IPS-18a (cell line): ENCODE measurements around the gene BCL7B.
A peak's percentile ranks its signal among the peaks of the same experiment; 100 is the strongest.
"Not testable (repeated sequence)": the region's sequence is repeated elsewhere in the genome, so short reads cannot be mapped to it uniquely, and the experiment has no call there.

ENCODE experiments used
- H3K27ac ChIP-seq: one replicate; pipeline ENCODE4 v1.5.1; 2013; ENCODE audit warnings: low read length
- H3K27me3 ChIP-seq: one replicate; pipeline ENCODE4 v1.6.1; 2013; ENCODE audit warnings: mild to moderate bottlenecking, low read length; ENCODE audit not compliant: control insufficient read depth, insufficient read depth
- H3K36me3 ChIP-seq: one replicate; pipeline ENCODE4 v1.6.1; 2013; ENCODE audit warnings: low read depth, low read length; ENCODE audit not compliant: control insufficient read depth
- H3K4me1 ChIP-seq: one replicate; pipeline ENCODE4 v1.6.1; 2013; ENCODE audit warnings: low read depth, low read length; ENCODE audit not compliant: control insufficient read depth
- H3K4me3 ChIP-seq: one replicate; pipeline ENCODE4 v1.5.1; 2013; ENCODE audit warnings: low read length
- H3K9ac ChIP-seq: one replicate; pipeline ENCODE4 v1.6.1; 2013; ENCODE audit warnings: mild to moderate bottlenecking, low read length, moderate library complexity
- H3K9me3 ChIP-seq: one replicate; pipeline ENCODE4 v1.6.1; 2013; ENCODE audit warnings: low read depth, low read length; ENCODE audit not compliant: control insufficient read depth

BCL7B gene

GRCh38 chr7:73569042-73569608 is 11.6 kb upstream of the BCL7B start:
- no peak overlapping the region for H3K4me3 ChIP-seq
- no peaks in the 10 kb centered on the region for H3K27me3 ChIP-seq
- H3K9ac ChIP-seq, result no peak overlapping the region
- no peaks in the 10 kb centered on the region for H3K4me1 ChIP-seq
- peaks cover 42% of the 10 kb centered on the region for H3K36me3 ChIP-seq
- no peaks in the 10 kb centered on the region for H3K9me3 ChIP-seq
- H3K27ac ChIP-seq, result no peak overlapping the region

- Histone ChIP-seq H3K9ac (no peak overlapping the region), H3K36me3 (peaks cover 33% of the 10 kb centered on the region), H3K4me1 (no peaks in the 10 kb centered on the region), H3K4me3 (no peak overlapping the region), H3K27me3 (no peaks in the 10 kb centered on the region), H3K9me3 (no peaks in the 10 kb centered on the region), H3K27ac (no peak overlapping the region)
Measured at GRCh38 chr7:73567846-73568685, 10.6 kb upstream of the BCL7B start.

GRCh38 chr7:73567140-73567539 is 9.7 kb upstream of the BCL7B start:
- Histone ChIP-seq H3K36me3 (peaks cover 25% of the 10 kb centered on the region), H3K27me3 (no peaks in the 10 kb centered on the region), H3K4me1 (no peaks in the 10 kb centered on the region), H3K27ac (no peak overlapping the region), H3K9me3 (no peaks in the 10 kb centered on the region), H3K4me3 (no peak overlapping the region), H3K9ac (no peak overlapping the region)

GRCh38 chr7:73566431-73566830 is 8.9 kb upstream of the BCL7B start:
- H3K4me3 ChIP-seq, H3K27me3 ChIP-seq, H3K9ac ChIP-seq, H3K27ac ChIP-seq, H3K9me3 ChIP-seq, H3K4me1 ChIP-seq: not testable (repeated sequence)
- H3K36me3 ChIP-seq, result peaks cover 20% of the 10 kb centered on the region

GRCh38 chr7:73565675-73566340 is 8.3 kb upstream of the BCL7B start:
- H3K27ac ChIP-seq, result no peak overlapping the region
- no peak overlapping the region for H3K4me3 ChIP-seq
- H3K36me3 ChIP-seq, result peaks cover 15% of the 10 kb centered on the region
- no peaks in the 10 kb centered on the region for H3K27me3 ChIP-seq
- H3K9ac ChIP-seq, result no peak overlapping the region
- H3K4me1 ChIP-seq, result no peaks in the 10 kb centered on the region
- H3K9me3 ChIP-seq, result no peaks in the 10 kb centered on the region

- Histone ChIP-seq H3K9me3 (no peaks in the 10 kb centered on the region), H3K27me3 (peaks cover 3% of the 10 kb centered on the region), H3K4me3 (no peak overlapping the region), H3K9ac (no peak overlapping the region), H3K36me3 (no peaks in the 10 kb centered on the region), H3K27ac (no peak overlapping the region), H3K4me1 (peaks cover 3% of the 10 kb centered on the region)
Measured at GRCh38 chr7:73560109-73560835, 2.8 kb upstream of the BCL7B start.

GRCh38 chr7:73557108-73557396 is 438 bp downstream of the BCL7B start:
- Histone ChIP-seq H3K27me3 (peaks cover 3% of the 10 kb centered on the region), H3K9me3 (no peaks in the 10 kb centered on the region), H3K27ac (no peak overlapping the region), H3K4me3 (peak overlapping the region; percentile 69), H3K9ac (peak overlapping the region; percentile 82), H3K36me3 (no peaks in the 10 kb centered on the region), H3K4me1 (peaks cover 3% of the 10 kb centered on the region)

- H3K9me3 ChIP-seq, result no peaks in the 10 kb centered on the region
- no peak overlapping the region for H3K27ac ChIP-seq
- H3K4me3 ChIP-seq, result peak overlapping the region; percentile 69
- H3K27me3 ChIP-seq, result peaks cover 3% of the 10 kb centered on the region
- H3K9ac ChIP-seq, result peak overlapping the region; percentile 6
- peaks cover 2% of the 10 kb centered on the region for H3K36me3 ChIP-seq
- peaks cover 3% of the 10 kb centered on the region for H3K4me1 ChIP-seq
Measured at GRCh38 chr7:73556208-73557107, 1.0 kb downstream of the BCL7B start.

GRCh38 chr7:73555411-73555982 is 2.0 kb downstream of the BCL7B start:
- Histone ChIP-seq H3K9me3 (no peaks in the 10 kb centered on the region), H3K27ac (no peak overlapping the region), H3K9ac (no peak overlapping the region), H3K4me3 (no peak overlapping the region), H3K27me3 (peaks cover 3% of the 10 kb centered on the region), H3K4me1 (peaks cover 3% of the 10 kb centered on the region), H3K36me3 (peaks cover 9% of the 10 kb centered on the region)

GRCh38 chr7:73550093-73550492 is 7.4 kb downstream of the BCL7B start:
- H3K27ac ChIP-seq, H3K36me3 ChIP-seq, H3K27me3 ChIP-seq, H3K4me1 ChIP-seq, H3K9ac ChIP-seq, H3K9me3 ChIP-seq, H3K4me3 ChIP-seq: not testable (repeated sequence)
